ENCODE data around the gene CYP19A1. TPM values are rescaled to one million over a fixed set of nuclear protein-coding genes. Genes with fewer than 3 reads are reported as not detected.

CYP19A1 gene
- total and polyA plus RNA-seq, 4 donors = 0.29 to 1.4 (median 0.84) TPM

DNA sequence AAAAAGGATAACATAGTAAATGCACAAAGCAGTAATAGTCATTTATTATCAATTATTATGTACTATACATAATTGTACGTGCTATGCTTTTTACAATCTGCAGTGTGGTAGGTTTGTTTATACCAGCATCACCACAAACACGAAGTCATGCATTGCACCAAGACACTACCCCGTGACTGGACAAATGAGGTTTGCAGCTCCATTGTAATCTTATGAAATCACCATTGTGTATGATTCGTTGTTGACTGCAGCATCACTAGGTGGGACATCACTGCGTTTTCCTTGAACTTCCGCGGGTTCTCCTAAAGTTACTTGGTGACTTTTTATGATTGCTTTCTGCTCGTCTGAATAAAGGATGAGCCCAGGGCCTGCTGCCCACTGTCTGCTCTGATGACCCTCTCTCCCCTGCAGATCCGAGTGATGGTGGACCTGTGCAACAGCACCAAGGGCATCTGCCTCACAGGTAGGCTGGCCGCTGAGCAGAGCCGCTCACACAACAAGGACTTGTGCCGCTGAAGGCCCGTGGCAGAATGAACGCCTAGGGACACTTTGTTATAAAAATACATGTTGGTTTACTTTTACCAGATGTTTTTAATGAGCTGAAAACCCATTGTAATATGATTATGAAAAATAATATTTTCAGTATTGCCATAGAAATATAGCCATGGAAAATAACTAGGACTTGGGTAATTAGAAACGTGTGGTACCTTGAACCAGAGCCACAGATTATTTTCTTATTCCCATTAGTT is 38.8 kb upstream of the CYP19A1 start:
- H3K4me3 ChIP-seq (ENCODE audit: low read depth, low read length) = no peak overlapping the region
- H3K27me3 ChIP-seq (ENCODE audit: control insufficient read depth, insufficient read depth, low read length) = no peaks in the 10 kb centered on the region
- no peak overlapping the region for H3K27ac ChIP-seq (ENCODE audit: low read depth, low read length)
- no peaks in the 10 kb centered on the region for H3K9me3 ChIP-seq (ENCODE audit: control insufficient read depth, insufficient read depth, low read length)
- H3K4me1 ChIP-seq (ENCODE audit: control insufficient read depth, insufficient read depth, low read length) = no peaks in the 10 kb centered on the region
- 92% methylated on average over 7 of the region's 15 CpGs for WGBS (ENCODE audit: insufficient coverage)
- DNase-seq (ENCODE audit: low read depth in 4 of 6, low spot score in 6 of 6) = no peak
- no peaks in the 10 kb centered on the region for H3K36me3 ChIP-seq (ENCODE audit: control insufficient read depth, insufficient read depth, low read length)

DNA sequence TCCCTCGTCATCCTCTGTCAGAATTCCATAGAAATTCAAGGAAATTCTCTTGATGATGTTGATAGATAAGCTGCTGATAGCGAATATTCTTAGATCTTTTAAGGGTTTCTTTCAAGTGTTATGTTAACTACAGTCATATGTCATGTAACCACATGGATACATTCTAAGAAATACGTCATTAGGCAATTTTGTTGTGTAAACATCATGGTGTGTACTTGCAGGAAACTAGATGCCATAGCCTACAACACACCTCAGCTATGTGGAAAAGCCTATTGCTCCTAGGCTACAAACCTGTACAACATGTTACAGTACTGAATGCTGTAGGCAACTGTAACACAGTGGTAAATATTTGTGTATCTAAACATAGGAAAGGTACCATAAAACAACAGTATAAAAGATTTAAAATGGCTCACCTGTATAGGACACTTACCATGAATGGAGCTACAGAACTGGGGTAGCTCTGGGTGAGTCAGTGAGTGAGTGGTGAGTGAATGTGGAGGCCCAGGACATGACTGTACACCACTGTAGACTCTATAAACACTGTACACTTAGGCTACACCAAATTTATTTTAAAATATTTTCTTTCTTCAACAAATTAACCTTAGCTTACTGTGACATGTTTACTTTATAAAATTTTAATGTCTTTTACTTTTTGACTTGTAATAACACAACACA is 37.7 kb upstream of the CYP19A1 start:
- no CpG with 5 or more reads among the region's 3 CpGs for WGBS (ENCODE audit: insufficient coverage)
- no peak overlapping the region for H3K4me3 ChIP-seq (ENCODE audit: low read depth, low read length)
- no peaks in the 10 kb centered on the region for H3K36me3 ChIP-seq (ENCODE audit: control insufficient read depth, insufficient read depth, low read length)
- H3K27ac ChIP-seq (ENCODE audit: low read depth, low read length) = no peak overlapping the region
- no peaks in the 10 kb centered on the region for H3K4me1 ChIP-seq (ENCODE audit: control insufficient read depth, insufficient read depth, low read length)
- H3K9me3 ChIP-seq (ENCODE audit: control insufficient read depth, insufficient read depth, low read length) = no peaks in the 10 kb centered on the region
- H3K27me3 ChIP-seq (ENCODE audit: control insufficient read depth, insufficient read depth, low read length) = no peaks in the 10 kb centered on the region
- no peak for DNase-seq (ENCODE audit: low read depth in 4 of 6, low spot score in 6 of 6)

DNA sequence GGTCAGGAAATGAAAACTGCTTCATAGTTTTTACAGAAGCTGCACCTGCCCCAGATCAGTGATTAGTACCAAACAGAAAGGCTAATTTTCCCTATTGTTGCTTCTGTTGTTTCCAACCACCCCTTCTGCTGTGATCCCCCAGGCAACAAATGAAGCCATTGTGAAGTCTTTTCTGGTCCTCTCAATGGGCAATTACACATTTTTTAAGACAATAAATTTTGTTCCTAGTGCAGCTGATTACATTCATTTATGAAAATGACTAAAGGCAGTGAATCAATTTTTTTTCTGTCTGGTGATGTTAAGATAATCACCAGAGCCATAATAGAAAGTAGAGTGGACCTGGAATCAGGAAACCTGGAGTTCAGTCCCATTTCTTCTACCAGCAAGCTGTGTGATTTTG is 35.7 kb upstream of the CYP19A1 start:
- H3K36me3 ChIP-seq (ENCODE audit: control insufficient read depth, insufficient read depth, low read length) = no peaks in the 10 kb centered on the region
- H3K27ac ChIP-seq (ENCODE audit: low read depth, low read length) = no peak overlapping the region

DNA sequence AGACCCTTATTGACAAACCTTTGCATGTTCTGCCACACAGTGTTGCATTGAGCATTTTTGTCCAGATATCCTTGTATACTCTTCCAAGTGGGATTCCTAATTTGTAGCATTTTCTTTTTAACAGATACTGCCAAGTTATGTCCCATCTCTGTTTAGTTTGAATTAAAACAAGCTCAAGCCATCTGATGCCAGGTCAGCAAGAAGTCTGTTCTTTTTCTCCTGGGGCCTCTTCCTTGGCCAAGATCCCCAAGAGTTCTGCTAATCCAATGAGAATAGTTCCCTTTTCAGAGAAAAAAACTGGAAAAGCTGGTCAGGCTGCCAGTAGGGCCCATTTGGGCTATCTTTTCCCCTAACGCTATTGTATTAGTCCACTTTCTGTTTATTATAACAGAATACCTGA is 32.9 kb upstream of the CYP19A1 start:
- WGBS (ENCODE audit: insufficient coverage) = no CpG with 5 or more reads among the region's 1 CpG
- Histone ChIP-seq H3K36me3 (ENCODE audit: control insufficient read depth, insufficient read depth, low read length) (no peaks in the 10 kb centered on the region), H3K27ac (ENCODE audit: low read depth, low read length) (no peak overlapping the region), H3K4me3 (ENCODE audit: low read depth, low read length) (no peak overlapping the region), H3K9me3 (ENCODE audit: control insufficient read depth, insufficient read depth, low read length) (no peaks in the 10 kb centered on the region), H3K4me1 (ENCODE audit: control insufficient read depth, insufficient read depth, low read length) (no peaks in the 10 kb centered on the region), H3K27me3 (ENCODE audit: control insufficient read depth, insufficient read depth, low read length) (no peaks in the 10 kb centered on the region)
- no peak for DNase-seq (ENCODE audit: low read depth in 4 of 6, low spot score in 6 of 6)

More for the DNA sequence above, 35.7 kb upstream of the CYP19A1 start:
- H3K4me1 ChIP-seq (ENCODE audit: control insufficient read depth, insufficient read depth, low read length) = no peaks in the 10 kb centered on the region
- H3K4me3 ChIP-seq (ENCODE audit: low read depth, low read length) = no peak overlapping the region
- H3K27me3 ChIP-seq (ENCODE audit: control insufficient read depth, insufficient read depth, low read length) = no peaks in the 10 kb centered on the region
- H3K9me3 ChIP-seq (ENCODE audit: control insufficient read depth, insufficient read depth, low read length) = no peaks in the 10 kb centered on the region
- peak in 2 of 6 donors; percentile 15 to 21 for DNase-seq (ENCODE audit: low read depth in 4 of 6, low spot score in 6 of 6)

DNA sequence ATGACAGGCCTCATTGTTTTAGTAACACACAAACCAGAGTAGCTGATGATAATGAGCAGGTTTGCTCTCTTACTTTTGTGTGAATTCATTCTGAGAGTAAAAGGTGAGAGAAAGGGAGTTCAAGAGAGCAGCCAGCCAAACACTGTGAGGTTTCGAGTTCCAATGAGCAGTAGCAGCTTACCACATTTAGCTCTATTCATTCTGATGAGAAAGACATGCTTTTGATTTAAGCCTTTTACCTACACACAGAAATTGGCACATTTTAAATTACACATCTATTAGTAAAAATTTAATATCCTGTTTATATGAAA is 31.0 kb upstream of the CYP19A1 start:
- no peak overlapping the region for H3K27ac ChIP-seq (ENCODE audit: low read depth, low read length)
- H3K27me3 ChIP-seq (ENCODE audit: control insufficient read depth, insufficient read depth, low read length) = no peaks in the 10 kb centered on the region
- no peak overlapping the region for H3K4me3 ChIP-seq (ENCODE audit: low read depth, low read length)
- no peaks in the 10 kb centered on the region for H3K4me1 ChIP-seq (ENCODE audit: control insufficient read depth, insufficient read depth, low read length)
- WGBS (ENCODE audit: insufficient coverage) = no CpG with 5 or more reads among the region's 1 CpG
- H3K9me3 ChIP-seq (ENCODE audit: control insufficient read depth, insufficient read depth, low read length) = no peaks in the 10 kb centered on the region
- no peak for DNase-seq (ENCODE audit: low read depth in 4 of 6, low spot score in 6 of 6)
- no peaks in the 10 kb centered on the region for H3K36me3 ChIP-seq (ENCODE audit: control insufficient read depth, insufficient read depth, low read length)

DNA sequence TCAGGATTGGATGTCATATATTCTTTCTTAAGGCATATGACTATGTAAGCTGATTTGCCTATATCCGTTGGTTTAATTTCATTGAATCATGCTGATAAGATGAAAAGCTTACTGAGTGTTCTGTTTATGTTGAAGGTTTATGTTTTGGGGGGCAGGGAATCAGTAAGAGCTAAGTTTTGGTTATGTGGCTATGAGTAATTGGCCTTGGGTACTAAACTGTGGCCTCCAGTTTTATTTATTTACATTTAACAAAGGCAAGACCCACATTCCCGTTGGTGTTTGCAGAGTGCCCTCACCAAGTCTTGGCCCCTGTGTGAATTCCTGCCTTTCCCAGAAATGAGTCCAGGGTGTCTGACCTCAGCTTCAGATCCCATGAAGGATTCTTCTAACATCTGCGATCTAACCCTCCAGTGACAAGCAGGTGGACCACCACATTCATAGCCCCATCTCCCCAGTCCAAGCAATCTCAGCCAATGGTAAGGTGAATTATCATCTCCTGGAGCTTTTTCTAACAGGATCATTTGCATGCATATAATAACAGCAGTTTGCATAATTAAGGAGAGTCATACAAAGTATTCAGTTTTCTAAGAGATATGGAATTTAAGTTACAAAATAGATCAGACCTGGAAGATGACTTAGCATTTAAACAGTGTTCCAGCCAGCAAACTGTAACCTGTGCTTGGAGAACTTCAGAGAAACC is 30.5 kb upstream of the CYP19A1 start:
- no peaks in the 10 kb centered on the region for H3K27me3 ChIP-seq (ENCODE audit: control insufficient read depth, insufficient read depth, low read length)
- no peak overlapping the region for H3K4me3 ChIP-seq (ENCODE audit: low read depth, low read length)
- H3K27ac ChIP-seq (ENCODE audit: low read depth, low read length) = no peak overlapping the region
- H3K4me1 ChIP-seq (ENCODE audit: control insufficient read depth, insufficient read depth, low read length) = no peaks in the 10 kb centered on the region
- WGBS (ENCODE audit: insufficient coverage) = 71% methylated on average over 3 of the region's 3 CpGs
- no peaks in the 10 kb centered on the region for H3K36me3 ChIP-seq (ENCODE audit: control insufficient read depth, insufficient read depth, low read length)
- DNase-seq (ENCODE audit: low read depth in 4 of 6, low spot score in 6 of 6) = no peak
- H3K9me3 ChIP-seq (ENCODE audit: control insufficient read depth, insufficient read depth, low read length) = no peaks in the 10 kb centered on the region

DNA sequence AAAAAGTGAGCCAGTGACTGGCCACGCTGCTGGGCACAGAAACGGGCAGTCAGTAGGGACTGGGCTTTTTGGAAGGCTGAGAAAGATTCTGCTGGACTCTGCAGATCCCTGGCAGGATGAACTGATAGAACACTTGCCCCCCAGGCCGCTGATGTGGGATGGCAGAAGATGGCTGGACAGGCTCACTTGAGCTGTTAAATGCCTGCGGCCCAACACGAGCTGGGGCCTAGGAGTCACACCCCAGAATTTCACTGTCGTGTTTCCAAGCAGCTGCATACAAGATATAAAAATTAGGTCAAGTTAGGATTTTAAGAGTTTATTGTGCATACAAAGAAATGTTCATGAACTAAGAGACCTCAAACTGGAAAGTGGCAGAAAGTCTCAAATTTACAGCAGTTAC is 29.9 kb upstream of the CYP19A1 start:
- no peaks in the 10 kb centered on the region for H3K27me3 ChIP-seq (ENCODE audit: control insufficient read depth, insufficient read depth, low read length)
- no peaks in the 10 kb centered on the region for H3K9me3 ChIP-seq (ENCODE audit: control insufficient read depth, insufficient read depth, low read length)
- WGBS (ENCODE audit: insufficient coverage) = 85% methylated on average over 5 of the region's 6 CpGs
- H3K36me3 ChIP-seq (ENCODE audit: control insufficient read depth, insufficient read depth, low read length) = no peaks in the 10 kb centered on the region
- H3K4me1 ChIP-seq (ENCODE audit: control insufficient read depth, insufficient read depth, low read length) = no peaks in the 10 kb centered on the region
- no peak for DNase-seq (ENCODE audit: low read depth in 4 of 6, low spot score in 6 of 6)
- no peak overlapping the region for H3K27ac ChIP-seq (ENCODE audit: low read depth, low read length)
- H3K4me3 ChIP-seq (ENCODE audit: low read depth, low read length) = no peak overlapping the region

DNA sequence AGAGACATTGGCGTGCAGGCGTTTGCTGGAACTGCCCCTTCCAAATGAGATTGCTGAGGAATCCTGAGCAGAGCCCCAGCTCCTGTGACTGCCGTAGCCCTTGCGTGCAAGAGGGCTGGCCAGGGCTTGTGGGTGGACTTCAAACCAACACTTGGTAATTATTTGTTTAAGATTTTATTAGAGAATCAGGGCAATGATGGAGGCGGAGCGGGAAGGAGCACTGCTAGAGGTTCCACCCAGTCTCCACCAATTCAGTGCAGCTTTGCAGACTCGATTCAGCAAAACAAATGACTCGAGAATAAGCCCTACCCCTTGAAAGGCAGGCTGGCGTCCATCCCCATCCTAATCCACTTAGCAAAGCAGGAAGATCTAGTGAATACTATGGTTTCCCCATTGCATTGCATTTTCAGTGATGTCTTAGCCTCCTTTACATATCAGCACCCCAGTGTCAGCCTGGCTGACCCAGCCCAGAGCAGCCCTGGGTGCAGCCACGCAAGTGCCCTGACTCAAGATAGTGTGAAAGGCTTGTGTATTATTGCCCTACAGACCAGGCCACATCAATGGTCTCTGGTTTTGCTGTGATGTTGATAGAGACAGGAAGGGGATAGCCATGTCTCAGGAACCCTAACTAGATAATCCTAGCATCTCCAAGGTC is 29.1 kb upstream of the CYP19A1 start:
- no peak overlapping the region for H3K4me3 ChIP-seq (ENCODE audit: low read depth, low read length)

DNA sequence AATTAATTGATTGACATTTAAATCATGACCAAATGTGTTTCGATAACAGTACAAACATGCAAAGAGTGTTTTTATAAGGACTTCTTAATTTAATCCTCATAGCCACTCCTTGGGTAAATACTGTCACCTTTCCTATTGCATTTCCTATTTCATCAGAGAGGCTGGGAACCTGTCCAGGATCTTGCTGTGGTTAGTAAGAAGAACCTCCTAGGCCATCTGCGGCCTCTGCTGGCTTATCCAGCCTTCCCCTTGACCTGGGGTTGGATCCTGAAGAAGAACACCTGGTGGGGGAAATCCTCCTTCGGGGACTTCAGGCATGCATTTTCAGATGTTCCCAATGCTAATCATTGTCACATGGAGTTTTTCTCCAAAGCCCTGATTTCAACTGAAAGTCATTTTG is 28.5 kb upstream of the CYP19A1 start:
- H3K4me3 ChIP-seq (ENCODE audit: low read depth, low read length) = no peak overlapping the region
- 84% methylated on average over 2 of the region's 3 CpGs for WGBS (ENCODE audit: insufficient coverage)
- DNase-seq (ENCODE audit: low read depth in 4 of 6, low spot score in 6 of 6) = no peak
- H3K27ac ChIP-seq (ENCODE audit: low read depth, low read length) = no peak overlapping the region
- no peaks in the 10 kb centered on the region for H3K4me1 ChIP-seq (ENCODE audit: control insufficient read depth, insufficient read depth, low read length)
- no peaks in the 10 kb centered on the region for H3K27me3 ChIP-seq (ENCODE audit: control insufficient read depth, insufficient read depth, low read length)
- no peaks in the 10 kb centered on the region for H3K36me3 ChIP-seq (ENCODE audit: control insufficient read depth, insufficient read depth, low read length)
- H3K9me3 ChIP-seq (ENCODE audit: control insufficient read depth, insufficient read depth, low read length) = no peaks in the 10 kb centered on the region

More for the DNA sequence above, 29.1 kb upstream of the CYP19A1 start:
- Histone ChIP-seq H3K27me3 (ENCODE audit: control insufficient read depth, insufficient read depth, low read length) (no peaks in the 10 kb centered on the region), H3K36me3 (ENCODE audit: control insufficient read depth, insufficient read depth, low read length) (no peaks in the 10 kb centered on the region), H3K9me3 (ENCODE audit: control insufficient read depth, insufficient read depth, low read length) (no peaks in the 10 kb centered on the region), H3K27ac (ENCODE audit: low read depth, low read length) (no peak overlapping the region), H3K4me1 (ENCODE audit: control insufficient read depth, insufficient read depth, low read length) (no peaks in the 10 kb centered on the region)
- WGBS (ENCODE audit: insufficient coverage) = 68% methylated on average over 5 of the region's 10 CpGs
- DNase-seq (ENCODE audit: low read depth in 4 of 6, low spot score in 6 of 6) = no peak

Data from spinal cord (tissue), 10 donors.